OCI-LY1 (cell line): ENCODE results near the gene INTS7.

Experiments used
- H2AFZ ChIP-seq: fragments of 200-600 bp; sonication (generic), shearing (Covaris generic); 2 replicates; pipeline ENCODE4 v1.6.0; 2014; ENCODE audit warnings: antibody characterized with exemption, mild to moderate bottlenecking, low read length
- H3F3A ChIP-seq: fragments of 200-600 bp; sonication (generic), shearing (Covaris generic); 2 replicates; pipeline ENCODE4 v1.6.0; 2014; ENCODE audit warnings: mild to moderate bottlenecking, antibody characterized with exemption, low read length, moderate library complexity; ENCODE audit not compliant: insufficient read depth
- H3K27ac ChIP-seq: fragments of 200-600 bp; sonication (generic); 2 replicates; pipeline ENCODE4 v1.5.1; 2014; ENCODE audit warnings: low read length, mixed run types, mild to moderate bottlenecking, low read depth; ENCODE audit not compliant: poor library complexity, severe bottlenecking
- H3K27me3 ChIP-seq: fragments of 200-600 bp; sonication (generic); 2 replicates; pipeline ENCODE4 v1.6.0; 2014; ENCODE audit warnings: antibody characterized with exemption, mild to moderate bottlenecking, low read length, moderate library complexity; ENCODE audit not compliant: insufficient read depth
- H3K36me3 ChIP-seq: fragments of 200-600 bp; sonication (generic); 2 replicates; pipeline ENCODE4 v1.6.1; 2014; ENCODE audit warnings: mild to moderate bottlenecking, antibody characterized with exemption, low read length, moderate library complexity, mixed read lengths; ENCODE audit not compliant: insufficient read depth
- H3K4me1 ChIP-seq: fragments of 200-600 bp; sonication (generic); 2 replicates; pipeline ENCODE4 v1.5.1; 2014; ENCODE audit warnings: mild to moderate bottlenecking, low read length, moderate library complexity; ENCODE audit not compliant: insufficient read depth, severe bottlenecking
- H3K4me2 ChIP-seq: fragments of 200-600 bp; sonication (generic), shearing (Covaris generic); 2 replicates; pipeline ENCODE4 v1.6.1; 2014; ENCODE audit warnings: low read length
- H3K4me3 ChIP-seq: fragments of 200-600 bp; sonication (generic); 2 replicates; pipeline ENCODE4 v1.5.1; 2014; ENCODE audit warnings: low read length, low read depth, mild to moderate bottlenecking, mixed read lengths; ENCODE audit not compliant: poor library complexity, severe bottlenecking
- H3K79me2 ChIP-seq: fragments of 200-600 bp; shearing (Covaris generic); 2 replicates; pipeline ENCODE4 v1.6.1; 2016; ENCODE audit warnings: mixed run types, low read length, mixed read lengths; ENCODE audit not compliant: insufficient read depth
- H3K9ac ChIP-seq: fragments of 200-600 bp; sonication (generic), shearing (Covaris generic); 2 replicates; pipeline ENCODE4 v1.6.1; 2014; ENCODE audit warnings: mild to moderate bottlenecking, low read length, mixed read lengths
- H3K9me2 ChIP-seq: fragments of 200-600 bp; sonication (generic), shearing (Covaris generic); 2 replicates; pipeline ENCODE4 v1.6.1; 2014; ENCODE audit warnings: low read depth, mild to moderate bottlenecking, low read length, mixed read lengths
- H3K9me3 ChIP-seq: fragments of 200-600 bp; shearing (Covaris generic); 2 replicates; pipeline ENCODE4 v1.6.1; 2014; ENCODE audit warnings: low read length, mixed read lengths
- H4K20me1 ChIP-seq: fragments of 200-600 bp; sonication (generic), shearing (Covaris generic); 2 replicates; pipeline ENCODE4 v1.6.0; 2016; ENCODE audit warnings: mild to moderate bottlenecking, low read length; ENCODE audit not compliant: insufficient read depth
- CTCF ChIP-seq: fragments of 200-600 bp; sonication (generic), shearing (Covaris generic); IDR thresholded peaks from 2 replicates; pipeline ENCODE4 v1.5.1; 2017; ENCODE audit warnings: mild to moderate bottlenecking, antibody characterized with exemption, low read length, moderate library complexity, mixed read lengths
- EZH2 ChIP-seq: fragments of 200-600 bp; sonication (generic), shearing (Covaris generic); IDR thresholded peaks from 2 replicates; pipeline ENCODE4 v1.8.0; 2017; ENCODE audit warnings: borderline replicate concordance, mixed run types, mild to moderate bottlenecking, antibody characterized with exemption, low read length, moderate library complexity, mixed read lengths

INTS7 gene

GRCh38 chr1:211947396-211948295 is 87.7 kb downstream of the INTS7 start:
- Histone ChIP-seq H4K20me1 (no peaks in the 10 kb centered on the region), H3K27me3 (no peaks in the 10 kb centered on the region), H3K4me1 (no peaks in the 10 kb centered on the region), H3K9me2 (no peaks in the 10 kb centered on the region), H3K9ac (no peak overlapping the region), H3K4me3 (no peak overlapping the region), H3F3A (no peaks in the 10 kb centered on the region), H3K79me2 (no peaks in the 10 kb centered on the region), H2AFZ (no peak overlapping the region), H3K36me3 (peaks cover 5% of the 10 kb centered on the region; the same call in 1 of the 2 replicates), H3K4me2 (no peak overlapping the region), H3K9me3 (no peaks in the 10 kb centered on the region), H3K27ac (no peak overlapping the region)
- TF ChIP-seq CTCF (no peak), EZH2 (no peak)

GRCh38 chr1:211944733-211945500 is 90.4 kb downstream of the INTS7 start:
- no peak overlapping the region for H2AFZ ChIP-seq
- H3K36me3 ChIP-seq: peaks cover 11% of the 10 kb centered on the region; the same call in 1 of the 2 replicates
- no peaks in the 10 kb centered on the region for H3K79me2 ChIP-seq
- no peaks in the 10 kb centered on the region for H3K9me2 ChIP-seq
- no peak overlapping the region for H3K4me2 ChIP-seq
- H3K27ac ChIP-seq: no peak overlapping the region
- no peaks in the 10 kb centered on the region for H3K9me3 ChIP-seq
- no peaks in the 10 kb centered on the region for H4K20me1 ChIP-seq
- no peaks in the 10 kb centered on the region for H3K27me3 ChIP-seq
- H3K4me3 ChIP-seq: no peak overlapping the region
- TF ChIP-seq CTCF: no peak
- TF ChIP-seq EZH2: no peak
- no peaks in the 10 kb centered on the region for H3F3A ChIP-seq
- no peak overlapping the region for H3K9ac ChIP-seq
- H3K4me1 ChIP-seq: peaks cover 6% of the 10 kb centered on the region

GRCh38 chr1:211942583-211942982 is 92.8 kb downstream of the INTS7 start:
- no peak overlapping the region for H3K4me3 ChIP-seq
- no peaks in the 10 kb centered on the region for H3F3A ChIP-seq
- no peaks in the 10 kb centered on the region for H3K9me2 ChIP-seq
- peaks cover 11% of the 10 kb centered on the region; the same call in 1 of the 2 replicates for H3K36me3 ChIP-seq
- no peak overlapping the region for H3K27ac ChIP-seq
- no peak for TF ChIP-seq CTCF
- TF ChIP-seq EZH2: no peak
- H3K79me2 ChIP-seq: no peaks in the 10 kb centered on the region
- no peaks in the 10 kb centered on the region for H3K9me3 ChIP-seq
- H3K27me3 ChIP-seq: no peaks in the 10 kb centered on the region
- no peak overlapping the region for H2AFZ ChIP-seq
- H3K4me2 ChIP-seq: no peak overlapping the region
- H3K4me1 ChIP-seq: peaks cover 22% of the 10 kb centered on the region
- no peaks in the 10 kb centered on the region for H4K20me1 ChIP-seq
- H3K9ac ChIP-seq: no peak overlapping the region
